ENCODE data around the gene GSC2. TPM values are rescaled to one million over a fixed set of nuclear protein-coding genes. Genes with fewer than 3 reads are reported as not detected.

GSC2 gene
- total and polyA plus RNA-seq, 9 of the 15 experiments (the other 6 are each of a cell fraction or from before 2014, with no cell fraction given), result not detected

DNA sequence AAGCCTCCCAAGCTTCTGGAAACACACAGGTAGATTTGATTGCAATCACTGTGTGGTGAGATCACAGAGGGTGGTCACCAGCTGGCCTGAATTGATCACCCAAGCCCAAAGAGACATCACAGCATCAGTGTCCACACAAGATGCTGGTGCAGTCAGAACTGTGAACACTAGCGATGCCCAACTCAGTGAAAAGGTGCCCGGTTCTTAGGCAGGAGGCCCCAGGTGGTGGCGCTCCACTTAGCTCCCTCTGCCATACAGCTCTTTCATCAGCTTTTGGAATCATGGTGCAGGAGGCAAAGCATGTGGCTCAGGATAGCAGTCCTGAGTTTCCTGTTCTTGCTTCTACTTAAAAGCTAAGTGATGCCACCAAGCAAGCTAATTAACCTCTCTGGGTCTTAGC is 39.0 kb downstream of the GSC2 start (continued):
- TF ChIP-seq HDAC6 (IDR thresholded peaks at IDR 0.05; ENCODE audit: low read depth, low read length) (no peak), RBFOX2 (IDR thresholded peaks at IDR 0.05; ENCODE audit: low read depth, low read length) (no peak), ARHGAP35 (IDR thresholded peaks at IDR 0.05; ENCODE audit: partially characterized antibody) (no peak), ARID1B (IDR thresholded peaks at IDR 0.05) (0 out of 2 replicates have a peak, but pooled peaks have one; percentile 55), SPI1 (IDR thresholded peaks at IDR 0.05; ENCODE audit: borderline replicate concordance, low read depth, low read length) (no peak), GATAD2B (IDR thresholded peaks at IDR 0.05; ENCODE audit: borderline replicate concordance) (no peak), SAFB (IDR thresholded peaks at IDR 0.05; ENCODE audit: borderline replicate concordance, low read depth, low read length) (no peak), FOXK1 (CRISPR knock-in tag; IDR thresholded peaks at IDR 0.05; ENCODE audit: borderline replicate concordance) (no peak)
- TF ChIP-seq, protein P1, sequence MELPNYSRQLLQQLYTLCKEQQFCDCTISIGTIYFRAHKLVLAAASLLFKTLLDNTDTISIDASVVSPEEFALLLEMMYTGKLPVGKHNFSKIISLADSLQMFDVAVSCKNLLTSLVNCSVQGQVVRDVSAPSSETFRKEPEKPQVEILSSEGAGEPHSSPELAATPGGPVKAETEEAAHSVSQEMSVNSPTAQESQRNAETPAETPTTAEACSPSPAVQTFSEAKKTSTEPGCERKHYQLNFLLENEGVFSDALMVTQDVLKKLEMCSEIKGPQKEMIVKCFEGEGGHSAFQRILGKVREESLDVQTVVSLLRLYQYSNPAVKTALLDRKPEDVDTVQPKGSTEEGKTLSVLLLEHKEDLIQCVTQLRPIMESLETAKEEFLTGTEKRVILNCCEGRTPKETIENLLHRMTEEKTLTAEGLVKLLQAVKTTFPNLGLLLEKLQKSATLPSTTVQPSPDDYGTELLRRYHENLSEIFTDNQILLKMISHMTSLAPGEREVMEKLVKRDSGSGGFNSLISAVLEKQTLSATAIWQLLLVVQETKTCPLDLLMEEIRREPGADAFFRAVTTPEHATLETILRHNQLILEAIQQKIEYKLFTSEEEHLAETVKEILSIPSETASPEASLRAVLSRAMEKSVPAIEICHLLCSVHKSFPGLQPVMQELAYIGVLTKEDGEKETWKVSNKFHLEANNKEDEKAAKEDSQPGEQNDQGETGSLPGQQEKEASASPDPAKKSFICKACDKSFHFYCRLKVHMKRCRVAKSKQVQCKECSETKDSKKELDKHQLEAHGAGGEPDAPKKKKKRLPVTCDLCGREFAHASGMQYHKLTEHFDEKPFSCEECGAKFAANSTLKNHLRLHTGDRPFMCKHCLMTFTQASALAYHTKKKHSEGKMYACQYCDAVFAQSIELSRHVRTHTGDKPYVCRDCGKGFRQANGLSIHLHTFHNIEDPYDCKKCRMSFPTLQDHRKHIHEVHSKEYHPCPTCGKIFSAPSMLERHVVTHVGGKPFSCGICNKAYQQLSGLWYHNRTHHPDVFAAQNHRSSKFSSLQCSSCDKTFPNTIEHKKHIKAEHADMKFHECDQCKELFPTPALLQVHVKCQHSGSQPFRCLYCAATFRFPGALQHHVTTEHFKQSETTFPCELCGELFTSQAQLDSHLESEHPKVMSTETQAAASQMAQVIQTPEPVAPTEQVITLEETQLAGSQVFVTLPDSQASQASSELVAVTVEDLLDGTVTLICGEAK (IDR thresholded peaks at IDR 0.05), result no peak
- TF ChIP-seq, protein P1 (CRISPR knock-in tag; IDR thresholded peaks at IDR 0.05), result no peak
- TF ChIP-seq, protein P2, sequence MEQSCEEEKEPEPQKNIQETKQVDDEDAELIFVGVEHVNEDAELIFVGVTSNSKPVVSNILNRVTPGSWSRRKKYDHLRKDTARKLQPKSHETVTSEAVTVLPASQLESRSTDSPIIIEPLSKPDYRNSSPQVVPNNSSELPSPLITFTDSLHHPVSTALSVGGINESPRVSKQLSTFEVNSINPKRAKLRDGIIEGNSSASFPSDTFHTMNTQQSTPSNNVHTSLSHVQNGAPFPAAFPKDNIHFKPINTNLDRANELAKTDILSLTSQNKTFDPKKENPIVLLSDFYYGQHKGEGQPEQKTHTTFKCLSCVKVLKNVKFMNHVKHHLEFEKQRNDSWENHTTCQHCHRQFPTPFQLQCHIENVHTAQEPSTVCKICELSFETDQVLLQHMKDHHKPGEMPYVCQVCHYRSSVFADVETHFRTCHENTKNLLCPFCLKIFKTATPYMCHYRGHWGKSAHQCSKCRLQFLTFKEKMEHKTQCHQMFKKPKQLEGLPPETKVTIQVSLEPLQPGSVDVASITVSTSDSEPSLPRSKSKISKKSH (CRISPR knock-in tag; IDR thresholded peaks at IDR 0.05), result no peak
- TF ChIP-seq, protein P3, sequence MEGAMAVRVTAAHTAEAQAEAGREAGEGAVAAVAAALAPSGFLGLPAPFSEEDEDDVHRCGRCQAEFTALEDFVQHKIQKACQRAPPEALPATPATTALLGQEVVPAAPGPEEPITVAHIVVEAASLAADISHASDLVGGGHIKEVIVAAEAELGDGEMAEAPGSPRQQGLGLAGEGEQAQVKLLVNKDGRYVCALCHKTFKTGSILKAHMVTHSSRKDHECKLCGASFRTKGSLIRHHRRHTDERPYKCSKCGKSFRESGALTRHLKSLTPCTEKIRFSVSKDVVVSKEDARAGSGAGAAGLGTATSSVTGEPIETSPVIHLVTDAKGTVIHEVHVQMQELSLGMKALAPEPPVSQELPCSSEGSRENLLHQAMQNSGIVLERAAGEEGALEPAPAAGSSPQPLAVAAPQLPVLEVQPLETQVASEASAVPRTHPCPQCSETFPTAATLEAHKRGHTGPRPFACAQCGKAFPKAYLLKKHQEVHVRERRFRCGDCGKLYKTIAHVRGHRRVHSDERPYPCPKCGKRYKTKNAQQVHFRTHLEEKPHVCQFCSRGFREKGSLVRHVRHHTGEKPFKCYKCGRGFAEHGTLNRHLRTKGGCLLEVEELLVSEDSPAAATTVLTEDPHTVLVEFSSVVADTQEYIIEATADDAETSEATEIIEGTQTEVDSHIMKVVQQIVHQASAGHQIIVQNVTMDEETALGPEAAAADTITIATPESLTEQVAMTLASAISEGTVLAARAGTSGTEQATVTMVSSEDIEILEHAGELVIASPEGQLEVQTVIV (CRISPR knock-in tag; IDR thresholded peaks at IDR 0.05; ENCODE audit: borderline replicate concordance), result no peak
- TF ChIP-seq, protein P4, sequence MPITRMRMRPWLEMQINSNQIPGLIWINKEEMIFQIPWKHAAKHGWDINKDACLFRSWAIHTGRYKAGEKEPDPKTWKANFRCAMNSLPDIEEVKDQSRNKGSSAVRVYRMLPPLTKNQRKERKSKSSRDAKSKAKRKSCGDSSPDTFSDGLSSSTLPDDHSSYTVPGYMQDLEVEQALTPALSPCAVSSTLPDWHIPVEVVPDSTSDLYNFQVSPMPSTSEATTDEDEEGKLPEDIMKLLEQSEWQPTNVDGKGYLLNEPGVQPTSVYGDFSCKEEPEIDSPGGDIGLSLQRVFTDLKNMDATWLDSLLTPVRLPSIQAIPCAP (CRISPR knock-in tag; IDR thresholded peaks at IDR 0.05; ENCODE audit: borderline replicate concordance), result no peak
- TF ChIP-seq, protein P5, sequence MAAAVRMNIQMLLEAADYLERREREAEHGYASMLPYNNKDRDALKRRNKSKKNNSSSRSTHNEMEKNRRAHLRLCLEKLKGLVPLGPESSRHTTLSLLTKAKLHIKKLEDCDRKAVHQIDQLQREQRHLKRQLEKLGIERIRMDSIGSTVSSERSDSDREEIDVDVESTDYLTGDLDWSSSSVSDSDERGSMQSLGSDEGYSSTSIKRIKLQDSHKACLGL (CRISPR knock-in tag; IDR thresholded peaks at IDR 0.05; ENCODE audit: borderline replicate concordance, poor library complexity, severe bottlenecking), result peak; percentile 23

Measured in K562 (cell line).